ENCODE results near the gene MRTFA.
A peak's percentile ranks its signal among the peaks of the same experiment; 100 is the strongest.

MRTFA gene

GRCh38 chr22:40451210-40451609 is 185.3 kb downstream of the MRTFA start:
- no peak for DNase-seq

GRCh38 chr22:40450616-40451015 is 185.9 kb downstream of the MRTFA start:
- DNase-seq: no peak

- DNase-seq: no peak
These were observed 186.9 kb downstream of the MRTFA start for GRCh38 chr22:40449676-40450035.

- no peak for DNase-seq
These were observed 190.3 kb downstream of the MRTFA start for GRCh38 chr22:40446203-40446602.

- no peak for DNase-seq
These were observed 192.2 kb downstream of the MRTFA start for GRCh38 chr22:40444178-40444831.

- DNase-seq: no peak
These were observed 192.8 kb downstream of the MRTFA start for GRCh38 chr22:40443732-40444131.

- no peak for DNase-seq
These were observed 194.6 kb downstream of the MRTFA start for GRCh38 chr22:40441761-40442390.

- DNase-seq: peak; percentile 52
These were observed 199.8 kb downstream of the MRTFA start for GRCh38 chr22:40436505-40437431.

GRCh38 chr22:40434745-40435144 is 201.8 kb downstream of the MRTFA start:
- no peak for DNase-seq

GRCh38 chr22:40434106-40434505 is 202.4 kb downstream of the MRTFA start:
- no peak for DNase-seq

- DNase-seq: no peak
These were observed 203.0 kb downstream of the MRTFA start for GRCh38 chr22:40433416-40434090.

- no peak for DNase-seq
These were observed 203.9 kb downstream of the MRTFA start for GRCh38 chr22:40432625-40433024.

- no peak for DNase-seq
These were observed 204.4 kb downstream of the MRTFA start for GRCh38 chr22:40432157-40432556.

GRCh38 chr22:40430991-40431390 is 205.5 kb downstream of the MRTFA start:
- no peak for DNase-seq

- DNase-seq: no peak
These were observed 207.0 kb downstream of the MRTFA start for GRCh38 chr22:40429481-40429880.

GRCh38 chr22:40428796-40429195 is 207.7 kb downstream of the MRTFA start:
- no peak for DNase-seq

GRCh38 chr22:40426594-40427333 is 209.8 kb downstream of the MRTFA start:
- DNase-seq: peak; percentile 10

- DNase-seq: peak; percentile 7
These were observed 211.4 kb downstream of the MRTFA start for GRCh38 chr22:40425082-40425481.

- no peak for DNase-seq
These were observed 212.5 kb downstream of the MRTFA start for GRCh38 chr22:40423882-40424640.

- no peak for DNase-seq
These were observed 213.2 kb downstream of the MRTFA start for GRCh38 chr22:40423310-40423688.

GRCh38 chr22:40422558-40423309 is 213.8 kb downstream of the MRTFA start:
- DNase-seq: no peak

Data from activated T-cell treated with anti-CD3 and anti-CD28 coated beads, Interleukin-2, amount 50 U/mL, for 1 hour (primary cell).